Measurements from ENCODE around the gene ITSN1. TPM values are rescaled to one million over a fixed set of nuclear protein-coding genes. Genes with fewer than 3 reads are reported as not detected.

Gene ITSN1
- total RNA-seq, 2 donors from 2014 or later = 50.9 to 78.6 TPM

DNA sequence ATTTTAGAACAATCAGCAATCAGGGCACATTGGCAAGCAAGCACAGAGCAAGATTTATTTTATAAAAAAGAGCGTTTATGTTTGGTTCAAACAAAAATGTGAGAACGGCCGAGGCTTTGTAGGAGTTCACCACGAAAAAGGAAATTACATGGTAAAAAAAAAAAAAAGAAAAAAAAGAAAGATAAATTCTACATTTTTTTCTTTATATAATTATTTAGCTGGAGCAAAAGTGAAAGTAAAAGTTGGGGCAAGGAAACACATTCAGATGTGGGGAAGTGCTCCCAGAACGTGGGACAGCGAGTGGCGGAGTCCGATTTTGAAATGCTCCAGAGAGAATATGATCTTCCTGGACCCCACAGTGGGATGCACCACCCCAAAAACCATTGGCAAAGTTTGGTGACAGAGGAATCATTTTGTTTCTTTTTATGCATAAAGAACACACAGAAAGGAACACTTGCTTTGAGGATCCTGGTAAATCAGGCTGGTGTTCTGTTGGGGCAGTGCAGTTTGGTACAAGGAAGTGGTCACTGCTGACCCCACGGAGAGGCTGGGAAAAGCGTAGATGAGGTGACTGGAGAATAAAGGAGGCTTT is 289.6 kb downstream of the ITSN1 start:
- H3K27me3 ChIP-seq (replicated peaks; ENCODE audit: insufficient read depth) = no peaks in the 10 kb centered on the region
- ATAC-seq (ENCODE audit: insufficient number of reproducible peaks, low FRiP score, low read depth) = peak; percentile 43
- H3K27ac ChIP-seq = peak overlapping the region; percentile 12 to 57
- no peaks in the 10 kb centered on the region for H3K9me3 ChIP-seq
- H3K4me1 ChIP-seq (ENCODE audit: control insufficient read depth in 1 of 2, low read depth in 2 of 2) = peaks cover 3 to 20% of the 10 kb centered on the region in 2 donors
- no peaks in the 10 kb centered on the region for H3K36me3 ChIP-seq
- TF ChIP-seq CTCF (IDR thresholded peaks at IDR 0.05) = no peak
- no peak for DNase-seq (ENCODE audit: low spot score)
- peak overlapping the region; percentile 74 for H3K4me3 ChIP-seq

- TF ChIP-seq CTCF (IDR thresholded peaks at IDR 0.05) = no peak
- Histone ChIP-seq H3K9me3 (no peaks in the 10 kb centered on the region), H3K27ac (peak overlapping the region in 1 of 2 donors; percentile 12)
These were observed 290.4 kb downstream of the ITSN1 start for GRCh38 chr21:33932731-33933130.

DNA sequence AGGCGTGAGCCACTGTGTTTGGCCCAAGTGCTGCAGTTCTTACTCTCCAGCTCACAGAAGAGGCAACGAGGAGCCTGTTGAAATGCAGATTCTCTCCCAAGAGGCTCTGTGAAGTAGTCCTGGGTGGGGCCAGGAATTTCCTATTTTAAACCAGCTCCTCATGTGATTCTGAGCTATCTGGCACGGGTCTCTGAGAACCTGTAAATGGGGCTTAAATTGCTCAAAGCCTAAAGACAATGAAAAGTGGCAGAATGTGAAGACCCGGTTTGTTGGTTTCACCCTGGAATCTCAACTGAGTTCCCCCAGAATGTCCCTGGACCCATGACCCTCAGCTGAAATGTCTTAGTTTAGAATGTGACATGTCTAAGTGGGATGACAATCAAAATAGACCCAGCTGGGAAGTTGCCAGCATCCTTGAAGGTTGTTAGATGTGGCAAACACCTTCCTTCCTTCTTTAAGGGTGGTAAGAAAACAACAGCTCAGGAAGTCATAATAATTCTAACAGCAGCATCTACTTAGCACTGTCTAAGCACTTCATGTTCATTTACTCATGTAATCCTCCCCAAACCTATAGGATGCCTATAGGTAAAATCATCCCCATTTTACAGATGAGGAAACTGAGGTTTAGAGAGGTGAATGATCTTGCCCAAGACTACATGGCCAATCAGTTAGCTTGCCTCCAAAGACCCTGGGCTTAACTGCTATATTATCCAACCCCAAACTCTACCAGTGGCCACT is 294.2 kb downstream of the ITSN1 start:
- Histone ChIP-seq H3K9me3 (no peaks in the 10 kb centered on the region), H3K4me3 (no peak overlapping the region), H3K27me3 (replicated peaks; ENCODE audit: insufficient read depth) (no peaks in the 10 kb centered on the region), H3K4me1 (ENCODE audit: control insufficient read depth in 1 of 2, low read depth in 2 of 2) (peaks cover 3 to 23% of the 10 kb centered on the region in 2 donors), H3K27ac (no peak overlapping the region), H3K36me3 (no peaks in the 10 kb centered on the region)
- TF ChIP-seq CTCF (IDR thresholded peaks at IDR 0.05) = no peak
- no peak for DNase-seq (ENCODE audit: low spot score)
- ATAC-seq (ENCODE audit: insufficient number of reproducible peaks, low FRiP score, low read depth) = no peak

More at GRCh38 chr21:33932731-33933130, 290.4 kb downstream of the ITSN1 start:
- no peak for ATAC-seq (ENCODE audit: insufficient number of reproducible peaks, low FRiP score, low read depth)
- Histone ChIP-seq H3K4me1 (ENCODE audit: control insufficient read depth in 1 of 2, low read depth in 2 of 2) (peaks cover 3 to 23% of the 10 kb centered on the region in 2 donors), H3K27me3 (replicated peaks; ENCODE audit: insufficient read depth) (no peaks in the 10 kb centered on the region), H3K4me3 (peak overlapping the region; percentile 74), H3K36me3 (no peaks in the 10 kb centered on the region)
- DNase-seq (ENCODE audit: low spot score) = no peak

DNA sequence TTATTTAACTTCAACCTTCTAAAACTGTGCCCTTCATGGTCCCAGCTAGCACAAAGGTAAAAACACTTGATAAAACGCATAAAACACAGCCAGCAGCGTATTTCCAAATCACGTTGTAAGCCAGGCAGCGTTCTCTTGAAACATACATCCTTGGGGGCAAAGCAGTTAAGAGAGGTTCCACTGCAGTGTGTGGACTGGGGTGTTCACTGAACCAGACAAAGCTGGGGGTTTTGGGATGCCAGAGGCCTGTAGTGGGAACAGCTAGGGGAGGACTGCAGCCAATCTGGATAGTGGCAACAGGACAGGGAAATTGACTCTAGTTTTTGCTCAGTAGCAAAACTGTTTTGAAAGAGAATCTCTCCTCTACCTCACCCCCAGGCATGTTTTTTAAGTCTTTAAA is 294.8 kb downstream of the ITSN1 start:
- ATAC-seq (ENCODE audit: insufficient number of reproducible peaks, low FRiP score, low read depth) (no peak), DNase-seq (ENCODE audit: low spot score) (no peak)
- Histone ChIP-seq H3K27ac (no peak overlapping the region), H3K27me3 (replicated peaks; ENCODE audit: insufficient read depth) (no peaks in the 10 kb centered on the region), H3K36me3 (no peaks in the 10 kb centered on the region), H3K9me3 (no peaks in the 10 kb centered on the region), H3K4me3 (no peak overlapping the region), H3K4me1 (ENCODE audit: control insufficient read depth in 1 of 2, low read depth in 2 of 2) (peaks cover 3 to 22% of the 10 kb centered on the region in 2 donors)
- no peak for TF ChIP-seq CTCF (IDR thresholded peaks at IDR 0.05)

GRCh38 chr21:33937931-33938339 is 295.6 kb downstream of the ITSN1 start:
- TF ChIP-seq CTCF (IDR thresholded peaks at IDR 0.05) = no peak
- Histone ChIP-seq H3K27me3 (replicated peaks; ENCODE audit: insufficient read depth) (no peaks in the 10 kb centered on the region), H3K27ac (no peak overlapping the region), H3K36me3 (no peaks in the 10 kb centered on the region), H3K9me3 (no peaks in the 10 kb centered on the region), H3K4me3 (no peak overlapping the region), H3K4me1 (ENCODE audit: control insufficient read depth in 1 of 2, low read depth in 2 of 2) (peaks cover 0 to 14% of the 10 kb centered on the region in 2 donors)
- ATAC-seq (ENCODE audit: insufficient number of reproducible peaks, low FRiP score, low read depth) (no peak), DNase-seq (ENCODE audit: low spot score) (no peak)
